Sigmoid colon (tissue), 4 donors: ENCODE measurements around the gene ZFYVE26.

Experiments used
- POLR2A ChIP-seq, 2 donors: fragments of 450-650 bp; IDR thresholded peaks; one replicate each; pipeline ENCODE4 v1.6.1; 2016; ENCODE audit warnings: antibody characterized with exemption in 2 of 2, mild to moderate bottlenecking in 2 of 2, moderate library complexity in 2 of 2
- POLR2AphosphoS5 ChIP-seq, 4 donors: sonication (generic); formaldehyde crosslinking; IDR thresholded peaks; one replicate each; pipeline ENCODE4 v1.6.1; 2017; ENCODE audit warnings: antibody characterized with exemption in 4 of 4
- TF ChIP-seq, protein P1 (sequence below), 4 experiments: fragments of 450-650 bp in 3 of 4; fragments of 200-600 bp in 1 of 4; IDR thresholded peaks; one replicate each; pipeline ENCODE4 v1.5.1; 2016 to 2019; ENCODE audit warnings: antibody characterized with exemption in 4 of 4, mild to moderate bottlenecking in 3 of 4, moderate library complexity in 2 of 4

GRCh38 chr14:67863223-67863622 lies 46.8 kb upstream of the ZFYVE26 start:
- TF ChIP-seq, protein P1, sequence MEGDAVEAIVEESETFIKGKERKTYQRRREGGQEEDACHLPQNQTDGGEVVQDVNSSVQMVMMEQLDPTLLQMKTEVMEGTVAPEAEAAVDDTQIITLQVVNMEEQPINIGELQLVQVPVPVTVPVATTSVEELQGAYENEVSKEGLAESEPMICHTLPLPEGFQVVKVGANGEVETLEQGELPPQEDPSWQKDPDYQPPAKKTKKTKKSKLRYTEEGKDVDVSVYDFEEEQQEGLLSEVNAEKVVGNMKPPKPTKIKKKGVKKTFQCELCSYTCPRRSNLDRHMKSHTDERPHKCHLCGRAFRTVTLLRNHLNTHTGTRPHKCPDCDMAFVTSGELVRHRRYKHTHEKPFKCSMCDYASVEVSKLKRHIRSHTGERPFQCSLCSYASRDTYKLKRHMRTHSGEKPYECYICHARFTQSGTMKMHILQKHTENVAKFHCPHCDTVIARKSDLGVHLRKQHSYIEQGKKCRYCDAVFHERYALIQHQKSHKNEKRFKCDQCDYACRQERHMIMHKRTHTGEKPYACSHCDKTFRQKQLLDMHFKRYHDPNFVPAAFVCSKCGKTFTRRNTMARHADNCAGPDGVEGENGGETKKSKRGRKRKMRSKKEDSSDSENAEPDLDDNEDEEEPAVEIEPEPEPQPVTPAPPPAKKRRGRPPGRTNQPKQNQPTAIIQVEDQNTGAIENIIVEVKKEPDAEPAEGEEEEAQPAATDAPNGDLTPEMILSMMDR (IDR thresholded peaks at IDR 0.05) = no peak
- no peak for TF ChIP-seq POLR2AphosphoS5 (IDR thresholded peaks at IDR 0.05)
- TF ChIP-seq POLR2A (IDR thresholded peaks at IDR 0.05) = no peak
